ENCODE measurements around the gene ARHGEF28. TPM values are rescaled to one million over a fixed set of nuclear protein-coding genes. Genes with fewer than 3 reads are reported as not detected.

Gene ARHGEF28
- total and polyA plus RNA-seq, 7 experiments from 2014 or later, result 0.03 to 0.47 TPM; not detected in 5

Other genes with a start within 250 kb of the ARHGEF28 start
- gene FOXD1, start 177.4 kb upstream of the ARHGEF28 start, total RNA-seq, result under 1 TPM in 2 of 5 experiments, not detected in 3; 0.16 to 0.32 TPM
- not detected for gene FOXD1, start 177.4 kb upstream of the ARHGEF28 start, polyA plus RNA-seq
- 100 to 1,000 TPM; 557 to 758 (median 700) TPM for gene BTF3, start 127.8 kb upstream of the ARHGEF28 start, total RNA-seq
- 100 to 1,000 TPM; 693 to 843 TPM for gene BTF3, start 127.8 kb upstream of the ARHGEF28 start, polyA plus RNA-seq
- 10 to 100 TPM; 22.7 to 57.8 (median 41.5) TPM for gene ANKRA2, start 60.6 kb upstream of the ARHGEF28 start, total RNA-seq
- gene ANKRA2, start 60.6 kb upstream of the ARHGEF28 start, polyA plus RNA-seq, result 10 to 100 TPM; 19.6 to 30.1 TPM
- 10 to 100 TPM; 23.6 to 46.5 (median 25.2) TPM for gene UTP15, start 60.5 kb upstream of the ARHGEF28 start, total RNA-seq
- 1 to 10 TPM; 8.1 to 8.8 TPM for gene UTP15, start 60.5 kb upstream of the ARHGEF28 start, polyA plus RNA-seq

All from naive thymus-derived CD4-positive, alpha-beta T cell (primary cell).